HG02642 (cell line): Measurements from ENCODE around the gene MARCKS.

Experiments
- ATAC-seq: cut with Tn5 transposase; IDR thresholded peaks from one replicate; pipeline ENCODE4 v1.9.1; 2021; ENCODE audit warnings: mild to moderate bottlenecking; ENCODE audit not compliant: unreplicated experiment, poor library complexity

The MARCKS gene, protein sequence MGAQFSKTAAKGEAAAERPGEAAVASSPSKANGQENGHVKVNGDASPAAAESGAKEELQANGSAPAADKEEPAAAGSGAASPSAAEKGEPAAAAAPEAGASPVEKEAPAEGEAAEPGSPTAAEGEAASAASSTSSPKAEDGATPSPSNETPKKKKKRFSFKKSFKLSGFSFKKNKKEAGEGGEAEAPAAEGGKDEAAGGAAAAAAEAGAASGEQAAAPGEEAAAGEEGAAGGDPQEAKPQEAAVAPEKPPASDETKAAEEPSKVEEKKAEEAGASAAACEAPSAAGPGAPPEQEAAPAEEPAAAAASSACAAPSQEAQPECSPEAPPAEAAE

GRCh38 chr6:113856625-113857555, at the start of gene MARCKS:
Gene MARCKS, plus strand, starts transcription at chr6:113857345. Its CDS starts 401 bp downstream, at chr6:113857746.
- ATAC-seq = peak; percentile 45

DNA sequence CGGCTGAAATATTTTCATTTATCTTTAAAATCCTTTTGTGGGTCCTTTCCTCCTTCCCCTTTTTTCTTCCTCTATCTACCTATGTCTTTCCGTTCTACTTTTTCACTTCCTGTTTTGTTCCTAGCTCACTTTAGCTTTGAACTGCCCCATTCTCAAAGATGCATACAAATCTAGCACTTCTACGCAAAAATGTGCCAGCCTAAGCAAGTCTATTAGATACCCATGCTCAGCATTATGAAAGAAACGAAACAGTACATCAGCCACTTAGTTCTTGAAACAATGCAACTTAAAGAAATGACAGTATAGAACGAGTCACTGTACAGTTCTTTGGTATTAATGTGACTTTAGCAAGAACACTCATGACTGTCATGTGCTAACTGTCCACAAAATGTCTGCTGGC, 47.3 kb upstream of the MARCKS start:
- peak; percentile 61 for ATAC-seq

- no peak for ATAC-seq
Observed at GRCh38 chr6:113813142-113813541, 44.0 kb upstream of the MARCKS start.

DNA sequence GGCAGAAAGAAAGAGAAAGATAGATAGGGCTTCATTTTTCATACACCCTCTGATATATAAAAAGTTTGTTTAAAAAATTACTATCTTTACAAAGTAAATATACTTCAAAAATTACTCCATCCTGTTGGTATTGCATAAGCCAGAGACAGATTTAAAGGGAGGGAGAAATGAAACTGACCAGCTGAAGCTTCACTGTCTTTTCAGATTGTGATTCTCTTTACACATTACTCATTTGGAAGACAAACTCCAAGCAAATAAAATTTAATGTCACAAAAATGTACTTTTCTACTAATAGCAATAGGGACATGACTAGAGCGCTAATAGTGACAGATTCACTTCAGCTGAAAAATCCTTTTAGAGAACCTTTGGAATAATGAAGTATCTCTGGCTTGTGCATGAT, 38.6 kb upstream of the MARCKS start:
- ATAC-seq = no peak

DNA sequence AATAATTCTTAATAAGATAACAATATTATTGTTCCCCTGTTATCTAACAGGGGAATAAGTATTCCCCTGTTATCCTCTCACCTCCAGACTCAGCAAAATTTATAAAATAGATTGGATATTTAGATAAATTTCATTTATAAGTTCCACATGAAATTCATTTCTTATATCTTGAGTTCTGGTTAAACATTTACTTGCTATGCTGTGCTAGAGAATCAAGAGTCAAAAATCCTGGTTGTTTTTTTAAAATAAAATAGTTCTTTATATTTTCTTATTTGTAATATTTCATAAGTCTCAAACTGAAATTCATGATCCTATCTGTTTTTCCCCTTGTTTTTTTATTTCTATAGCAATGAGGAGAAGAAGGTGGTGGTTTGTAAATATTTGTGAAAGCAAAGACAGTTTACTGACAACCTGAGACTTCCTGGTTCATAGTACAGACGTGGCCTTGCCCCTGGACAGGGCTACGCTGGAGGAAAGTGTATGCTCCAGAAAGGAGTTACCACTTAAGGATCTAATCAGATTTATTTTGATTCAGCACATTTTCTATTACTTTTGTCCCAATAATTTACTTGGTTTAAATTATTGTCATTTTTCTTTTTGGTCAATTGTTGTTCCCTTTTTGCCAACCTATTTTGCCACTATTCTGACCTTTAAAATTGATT, 37.8 kb upstream of the MARCKS start:
- no peak for ATAC-seq

GRCh38 chr6:113820761-113821160, 36.4 kb upstream of the MARCKS start:
- no peak for ATAC-seq

DNA sequence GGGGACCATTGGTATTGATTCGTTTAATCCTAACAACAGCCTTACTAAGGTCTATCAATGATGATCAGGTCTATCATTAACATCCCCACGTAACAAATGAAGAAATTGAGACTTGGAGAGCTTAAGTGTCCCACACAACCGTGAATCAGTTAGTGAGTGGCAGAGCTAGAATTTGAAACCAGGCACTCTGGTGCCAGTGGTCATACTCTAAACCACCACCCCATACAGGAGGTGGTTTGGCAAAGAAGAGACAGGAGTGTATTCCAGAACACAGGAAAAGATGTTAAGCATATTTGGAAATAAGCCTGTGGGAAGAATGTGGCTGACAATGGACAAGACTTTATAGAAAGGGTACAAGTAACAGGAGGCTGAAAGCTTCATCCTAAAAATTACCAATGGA, 35.7 kb upstream of the MARCKS start:
- ATAC-seq = no peak

GRCh38 chr6:113823916-113824315, 33.2 kb upstream of the MARCKS start:
- no peak for ATAC-seq

DNA sequence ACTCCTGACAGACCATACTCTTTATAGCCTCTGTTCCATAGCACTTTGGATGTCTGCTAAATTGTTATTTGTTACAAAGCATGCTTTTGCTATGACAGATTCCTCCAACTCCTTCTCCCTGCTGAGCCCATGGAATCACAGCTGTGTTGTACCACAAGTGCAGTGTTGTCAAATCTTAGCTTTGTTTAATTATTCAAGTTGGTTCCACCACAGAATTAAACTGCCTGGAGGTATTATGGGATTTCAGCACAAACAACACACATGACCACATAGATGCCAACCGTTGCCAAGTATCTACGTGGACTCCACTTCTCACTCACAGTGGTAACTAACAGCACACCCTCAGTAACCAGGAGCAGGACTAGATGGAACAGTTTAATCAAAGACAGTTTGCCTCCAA, 32.7 kb upstream of the MARCKS start:
- ATAC-seq = no peak

DNA sequence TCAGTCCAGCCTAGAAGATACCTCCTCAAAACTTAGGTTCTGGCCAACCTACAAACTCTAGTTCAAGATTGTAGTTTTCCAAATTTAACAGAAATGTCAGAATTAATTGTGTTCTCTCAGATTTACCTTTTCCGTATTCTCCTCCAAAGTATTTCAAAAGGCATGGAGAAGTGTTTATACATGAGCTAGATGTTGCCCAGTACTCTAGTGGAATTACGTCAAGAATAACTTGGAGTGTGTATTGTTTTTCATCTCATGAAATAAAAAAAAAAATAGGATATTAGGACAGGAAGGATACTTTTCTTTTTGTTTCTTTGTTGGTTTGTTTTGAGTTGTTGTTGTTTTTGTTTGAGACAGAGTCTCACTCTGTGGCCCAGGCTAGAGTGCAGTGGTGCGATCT, 32.3 kb upstream of the MARCKS start:
- ATAC-seq = no peak

DNA sequence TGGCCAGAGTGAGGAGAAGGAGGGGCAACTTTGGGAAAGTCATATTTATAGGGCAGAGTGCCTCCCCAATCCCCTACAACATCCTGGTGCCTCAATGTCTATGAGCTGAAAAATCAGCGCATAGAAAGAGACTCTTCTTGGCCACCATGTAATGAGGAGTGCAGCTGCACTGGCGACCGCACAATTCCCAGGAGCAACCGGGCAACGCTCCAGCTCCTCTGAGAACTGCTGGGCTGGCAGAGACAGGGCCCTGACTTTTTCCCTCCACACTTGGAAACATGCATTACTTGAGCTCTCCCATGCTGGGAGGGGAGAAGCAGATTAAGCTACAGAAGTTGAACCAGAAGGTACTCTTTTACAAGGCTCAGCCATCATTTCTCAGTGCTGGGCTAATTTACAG, 31.4 kb upstream of the MARCKS start:
- ATAC-seq = no peak

- ATAC-seq = no peak
Observed at GRCh38 chr6:113828984-113829695, 28.0 kb upstream of the MARCKS start.

DNA sequence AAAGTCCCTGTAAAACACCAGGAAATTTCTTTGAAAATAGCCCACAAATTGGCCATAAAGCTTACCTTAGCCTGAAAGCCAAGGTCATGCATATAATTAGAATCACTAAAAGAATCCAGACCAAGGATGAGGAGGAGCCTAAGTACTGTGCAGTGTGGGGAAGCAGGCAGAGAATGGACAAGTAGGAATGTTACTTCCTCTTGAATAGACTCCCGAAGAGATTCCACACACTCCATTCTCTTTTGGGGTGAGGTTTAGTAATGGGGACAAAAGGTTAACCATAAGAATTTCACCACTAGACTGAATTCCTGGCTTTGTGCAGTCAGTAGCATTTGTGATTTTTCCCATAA, 27.5 kb upstream of the MARCKS start:
- no peak for ATAC-seq

DNA sequence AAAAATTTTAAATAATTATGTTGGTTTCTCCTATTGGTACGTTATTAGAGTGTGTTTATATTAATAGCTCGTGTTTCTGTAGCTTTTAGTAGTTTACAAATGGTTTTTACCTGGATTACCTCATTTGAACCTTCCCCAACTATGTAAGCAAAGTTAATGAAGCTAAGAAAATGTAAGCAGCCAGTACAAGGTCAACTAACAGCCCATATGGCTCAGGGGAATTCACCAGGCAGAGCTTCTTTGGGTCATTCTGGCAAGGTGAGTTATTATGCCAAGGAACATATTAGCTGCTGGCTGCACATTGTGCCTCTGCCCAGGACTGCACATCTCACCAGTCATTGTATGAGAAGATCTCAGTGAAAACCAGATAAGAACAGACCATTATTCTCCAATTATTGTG, 27.0 kb upstream of the MARCKS start:
- ATAC-seq = no peak

- no peak for ATAC-seq
Observed at GRCh38 chr6:113833537-113833936, 23.6 kb upstream of the MARCKS start.

- ATAC-seq = no peak
Observed at GRCh38 chr6:113837170-113837569, 20.0 kb upstream of the MARCKS start.

- ATAC-seq = no peak
Observed at GRCh38 chr6:113842165-113842564, 15.0 kb upstream of the MARCKS start.

GRCh38 chr6:113843500-113844073, 13.6 kb upstream of the MARCKS start:
- ATAC-seq = no peak

GRCh38 chr6:113846577-113846976, 10.6 kb upstream of the MARCKS start:
- ATAC-seq = no peak

DNA sequence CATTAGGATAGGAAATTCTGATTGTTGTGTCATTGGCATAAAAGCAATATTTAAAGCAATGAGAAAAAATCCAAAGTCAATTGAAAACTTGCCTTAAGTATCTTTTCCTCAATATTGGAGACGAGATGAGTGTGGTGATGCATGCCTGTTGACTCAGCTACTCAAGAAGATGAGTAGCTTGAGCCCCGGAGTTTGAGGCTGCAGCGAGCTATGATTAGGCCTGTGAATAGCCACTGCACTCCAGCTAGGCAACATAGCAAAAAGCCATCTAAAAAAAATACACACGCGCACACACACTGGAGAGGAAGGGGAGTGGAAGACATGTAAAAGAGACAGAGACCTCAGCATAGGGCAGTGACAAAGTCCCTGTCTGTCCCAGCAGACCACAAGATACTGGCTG, 9.7 kb upstream of the MARCKS start:
- ATAC-seq = no peak
